Cardiac muscle cell (in vitro differentiated cells and primary cell): ENCODE measurements around the gene ALK. TPM values are rescaled to one million over a fixed set of nuclear protein-coding genes. Genes with fewer than 3 reads are reported as not detected.

ENCODE experiments used
- DNase-seq, 2 donors: peaks; one replicate each; pipeline versions ENCODE4 v3.0.0 to v3.0.0-alpha.2; 2010 to 2017; ENCODE audit warnings: low read depth in 1 of 2, low spot score in 1 of 2
- H3K27ac ChIP-seq: fragments of 200-600 bp; sonication (generic); 2 replicates; pipeline ENCODE4 v1.5.1; 2016
- H3K27me3 ChIP-seq: fragments of 200-600 bp; sonication (generic); 2 replicates; pipeline ENCODE4 v1.6.0; 2016; ENCODE audit warnings: control low read depth
- H3K36me3 ChIP-seq: fragments of 200-600 bp; sonication (generic); 2 replicates; pipeline ENCODE4 v1.5.1; 2016; ENCODE audit warnings: control low read depth
- H3K4me1 ChIP-seq: fragments of 200-600 bp; sonication (generic); 2 replicates; pipeline ENCODE4 v1.8.1; 2017; ENCODE audit warnings: low read depth, mild to moderate bottlenecking, mixed run types
- H3K4me3 ChIP-seq: fragments of 200-600 bp; sonication (generic); 2 replicates; pipeline ENCODE4 v1.5.1; 2016; ENCODE audit warnings: mild to moderate bottlenecking
- H3K9me3 ChIP-seq: fragments of 200-600 bp; sonication (generic); 2 replicates; pipeline ENCODE4 v1.5.1; 2017; ENCODE audit warnings: low read depth, mild to moderate bottlenecking, control low read depth
- polyA plus RNA-seq: library from polyadenylated mRNA; unstranded; fragments of >200 nt; fragmentation: Nextera tagmentation; extraction: Ambion mirVana; gene quantifications from 2 replicates; pipeline ENCODE4 v1.2.1, GENCODE V29; 2016
- total RNA-seq: library from RNA; depleted of rRNA; stranded (reverse); fragments of >200 nt; gene quantifications from 2 replicates; pipeline ENCODE4 v1.2.3, GENCODE V29; 2016
- TF ChIP-seq, protein P1 (sequence below): IDR thresholded peaks from 2 replicates; pipeline ENCODE4 v1.5.1; 2012; ENCODE audit warnings: low read depth, mild to moderate bottlenecking, low read length

Gene ALK
- total and polyA plus RNA-seq, 2 experiments from 2014 or later: 1.8 to 4.3 TPM

DNA sequence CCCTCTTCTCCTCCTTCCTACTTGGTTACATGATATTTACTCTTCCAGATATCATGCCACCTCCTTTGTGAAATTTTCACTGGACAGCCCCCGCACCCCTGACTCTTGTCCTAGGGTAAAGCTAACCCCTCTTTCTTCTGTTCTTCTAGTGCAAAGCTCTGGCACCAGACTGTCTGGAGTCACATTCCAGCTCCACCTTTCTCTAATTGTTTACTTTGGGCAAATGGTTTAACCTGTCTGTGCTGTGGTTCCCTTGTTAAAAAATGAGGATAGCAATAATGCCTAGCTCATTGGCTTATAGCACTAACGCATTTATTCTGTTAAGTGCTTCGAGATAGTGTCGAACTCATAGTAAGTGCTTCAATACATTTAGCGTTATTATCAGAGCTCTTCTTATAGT, 306.2 kb downstream of the ALK start:
- DNase-seq: no peak
- Histone ChIP-seq H3K27me3 (no peaks in the 10 kb centered on the region), H3K4me1 (peaks cover 17% of the 10 kb centered on the region), H3K36me3 (no peaks in the 10 kb centered on the region), H3K27ac (no peak overlapping the region), H3K4me3 (no peak overlapping the region), H3K9me3 (no peaks in the 10 kb centered on the region)
- TF ChIP-seq, protein P1, sequence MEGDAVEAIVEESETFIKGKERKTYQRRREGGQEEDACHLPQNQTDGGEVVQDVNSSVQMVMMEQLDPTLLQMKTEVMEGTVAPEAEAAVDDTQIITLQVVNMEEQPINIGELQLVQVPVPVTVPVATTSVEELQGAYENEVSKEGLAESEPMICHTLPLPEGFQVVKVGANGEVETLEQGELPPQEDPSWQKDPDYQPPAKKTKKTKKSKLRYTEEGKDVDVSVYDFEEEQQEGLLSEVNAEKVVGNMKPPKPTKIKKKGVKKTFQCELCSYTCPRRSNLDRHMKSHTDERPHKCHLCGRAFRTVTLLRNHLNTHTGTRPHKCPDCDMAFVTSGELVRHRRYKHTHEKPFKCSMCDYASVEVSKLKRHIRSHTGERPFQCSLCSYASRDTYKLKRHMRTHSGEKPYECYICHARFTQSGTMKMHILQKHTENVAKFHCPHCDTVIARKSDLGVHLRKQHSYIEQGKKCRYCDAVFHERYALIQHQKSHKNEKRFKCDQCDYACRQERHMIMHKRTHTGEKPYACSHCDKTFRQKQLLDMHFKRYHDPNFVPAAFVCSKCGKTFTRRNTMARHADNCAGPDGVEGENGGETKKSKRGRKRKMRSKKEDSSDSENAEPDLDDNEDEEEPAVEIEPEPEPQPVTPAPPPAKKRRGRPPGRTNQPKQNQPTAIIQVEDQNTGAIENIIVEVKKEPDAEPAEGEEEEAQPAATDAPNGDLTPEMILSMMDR: no peak

DNA sequence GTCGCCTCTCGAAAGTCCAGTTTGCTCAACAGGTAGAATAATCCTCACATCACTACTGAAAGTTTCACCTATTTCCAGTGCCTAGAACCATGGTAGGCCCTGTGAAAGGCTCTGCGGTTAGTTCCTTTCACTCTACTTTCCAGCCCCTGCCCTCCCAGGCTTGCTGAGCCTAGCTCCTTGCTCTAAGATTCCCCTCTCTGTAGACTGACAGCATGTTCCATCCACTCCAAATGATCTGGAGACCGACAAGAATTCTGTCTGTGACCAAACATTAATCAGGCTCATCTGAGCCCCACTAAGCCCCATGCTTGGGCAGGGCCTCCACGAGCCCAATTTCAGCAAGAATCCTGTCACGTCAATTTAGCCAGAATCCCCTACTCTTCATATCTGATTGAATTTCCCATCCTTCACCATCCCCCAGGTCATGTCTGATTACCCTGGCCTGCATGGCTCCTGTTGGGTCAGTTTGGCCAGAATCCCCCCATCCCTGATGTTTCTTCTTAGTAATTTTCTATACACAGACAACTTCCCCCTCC, 307.0 kb downstream of the ALK start:
- H3K9me3 ChIP-seq: no peaks in the 10 kb centered on the region
- peaks cover 17% of the 10 kb centered on the region for H3K4me1 ChIP-seq
- H3K36me3 ChIP-seq: no peaks in the 10 kb centered on the region
- H3K4me3 ChIP-seq: no peak overlapping the region
- no peaks in the 10 kb centered on the region for H3K27me3 ChIP-seq
- TF ChIP-seq, protein P1: no peak
- no peak overlapping the region for H3K27ac ChIP-seq
- DNase-seq: no peak

DNA sequence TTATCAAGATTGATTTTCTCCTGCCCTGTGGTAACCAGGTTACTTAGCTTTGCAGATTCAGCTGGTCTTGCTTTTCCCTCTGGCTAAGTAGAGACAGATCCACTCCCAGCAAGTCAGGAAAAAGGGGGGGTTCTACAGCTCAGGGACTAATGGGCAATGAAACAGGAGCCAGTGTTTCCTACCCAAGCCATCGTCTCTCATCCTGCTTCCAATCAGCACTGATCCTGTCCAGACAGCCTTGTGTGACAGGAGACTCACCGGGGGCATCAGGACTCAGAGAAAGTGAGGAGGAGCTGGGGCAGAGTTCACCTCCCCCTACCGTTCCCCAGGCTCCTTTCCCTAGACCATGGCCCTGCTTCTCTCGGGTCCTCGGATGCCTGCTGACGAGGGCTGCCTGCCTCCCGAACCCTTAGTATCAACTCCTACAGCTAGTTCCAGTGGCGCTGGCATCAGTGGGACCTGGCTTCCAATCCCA, 307.6 kb downstream of the ALK start:
- H3K9me3 ChIP-seq: no peaks in the 10 kb centered on the region
- H3K27ac ChIP-seq: no peak overlapping the region
- H3K4me3 ChIP-seq: no peak overlapping the region
- TF ChIP-seq, protein P1: no peak
- no peaks in the 10 kb centered on the region for H3K36me3 ChIP-seq
- peak in 1 of 2 donors; percentile 10 for DNase-seq
- H3K4me1 ChIP-seq: peaks cover 17% of the 10 kb centered on the region
- H3K27me3 ChIP-seq: no peaks in the 10 kb centered on the region

DNA sequence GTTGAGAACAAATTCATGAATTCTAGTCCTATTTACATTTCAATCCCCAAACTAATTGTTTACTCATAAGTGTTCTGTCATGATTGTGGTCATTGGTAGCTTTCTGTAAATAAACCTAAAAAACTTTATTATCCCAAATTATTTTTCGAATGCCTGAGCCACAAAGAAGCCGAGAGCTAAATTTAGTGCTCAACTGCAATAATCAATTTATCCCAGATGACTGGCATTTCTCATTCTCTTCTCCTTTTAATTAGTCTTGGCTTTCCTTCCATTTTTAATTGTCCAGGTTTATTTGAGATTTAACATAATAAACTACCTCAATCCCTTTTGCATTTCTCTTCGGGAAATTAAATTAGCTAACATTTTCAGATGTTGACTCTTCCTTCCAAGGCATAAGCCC, 308.3 kb downstream of the ALK start:
- H3K36me3 ChIP-seq: no peaks in the 10 kb centered on the region
- no peak for DNase-seq
- no peak overlapping the region for H3K4me3 ChIP-seq
- no peaks in the 10 kb centered on the region for H3K27me3 ChIP-seq
- peaks cover 17% of the 10 kb centered on the region for H3K4me1 ChIP-seq
- no peaks in the 10 kb centered on the region for H3K9me3 ChIP-seq
- TF ChIP-seq, protein P1: no peak
- H3K27ac ChIP-seq: no peak overlapping the region

DNA sequence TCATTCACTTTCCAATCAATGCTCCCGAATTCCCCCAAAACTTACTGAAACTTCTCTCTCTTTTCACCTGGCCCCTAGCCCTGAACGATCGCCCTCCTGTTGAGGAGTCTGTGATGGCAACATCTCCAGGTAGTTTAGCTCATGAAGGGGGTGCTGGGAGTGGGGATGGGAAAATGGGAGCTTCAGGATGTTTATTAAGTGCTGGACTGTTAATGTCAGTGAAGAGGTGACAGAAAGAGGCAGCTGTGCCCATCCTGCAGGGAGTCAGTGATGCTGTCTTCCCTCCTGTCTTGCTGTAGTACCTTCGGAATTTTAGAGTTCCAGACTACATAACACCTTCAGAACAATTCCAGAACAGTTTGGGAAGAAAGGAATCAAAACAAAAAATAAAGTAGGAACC, 308.8 kb downstream of the ALK start:
- H3K4me3 ChIP-seq: no peak overlapping the region
- peaks cover 17% of the 10 kb centered on the region for H3K4me1 ChIP-seq
- no peak overlapping the region for H3K27ac ChIP-seq
- no peaks in the 10 kb centered on the region for H3K9me3 ChIP-seq
- no peaks in the 10 kb centered on the region for H3K36me3 ChIP-seq
- TF ChIP-seq, protein P1: no peak
- DNase-seq: no peak
- no peaks in the 10 kb centered on the region for H3K27me3 ChIP-seq

DNA sequence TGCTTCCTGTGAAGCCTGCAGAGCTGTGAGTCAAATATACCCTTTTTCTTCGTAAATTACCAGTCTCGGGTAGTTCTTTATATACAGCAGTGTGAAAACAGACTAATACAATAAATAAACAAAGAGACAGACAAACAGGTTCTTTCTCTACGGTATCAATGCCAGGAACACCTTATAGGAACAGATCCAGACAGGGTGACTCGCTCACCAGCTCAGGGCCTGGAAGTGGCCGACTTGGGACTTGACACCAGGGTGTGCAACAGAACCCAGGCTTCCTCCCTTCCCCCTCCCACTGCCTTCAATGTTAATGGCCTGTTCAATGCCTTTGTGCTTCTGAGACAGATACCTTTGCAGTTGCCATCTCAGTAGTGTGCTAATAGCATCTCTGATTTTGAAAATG, 309.5 kb downstream of the ALK start:
- Histone ChIP-seq H3K36me3 (no peaks in the 10 kb centered on the region), H3K4me1 (peaks cover 22% of the 10 kb centered on the region), H3K27me3 (no peaks in the 10 kb centered on the region), H3K9me3 (no peaks in the 10 kb centered on the region), H3K4me3 (no peak overlapping the region), H3K27ac (no peak overlapping the region)
- TF ChIP-seq, protein P1: no peak
- no peak for DNase-seq
